Measurements from ENCODE around the gene OSBPL1A. TPM values are rescaled to one million over a fixed set of nuclear protein-coding genes. Genes with fewer than 3 reads are reported as not detected.

OSBPL1A gene
- total RNA-seq, 1 donor from 2014 or later = 18.3 TPM

GRCh38 chr18:24271381-24272228 is 126.0 kb downstream of the OSBPL1A start:
- TF ChIP-seq CTCF (IDR thresholded peaks at IDR 0.05; ENCODE audit: insufficient read depth, low read length, poor library complexity, severe bottlenecking) = peak; percentile 18
- peak overlapping the region; percentile 82 for H3K4me3 ChIP-seq (ENCODE audit: low read depth, low read length)
- H3K27me3 ChIP-seq (ENCODE audit: control insufficient read depth, insufficient read depth, low read length) = no peaks in the 10 kb centered on the region
- peak; percentile 25 for DNase-seq (ENCODE audit: low read depth)
- no peaks in the 10 kb centered on the region for H3K36me3 ChIP-seq (ENCODE audit: control insufficient read depth, insufficient read depth, low read length)

GRCh38 chr18:24270937-24271380 is 126.7 kb downstream of the OSBPL1A start:
- no peak for TF ChIP-seq CTCF (IDR thresholded peaks at IDR 0.05; ENCODE audit: insufficient read depth, low read length, poor library complexity, severe bottlenecking)
- no peaks in the 10 kb centered on the region for H3K36me3 ChIP-seq (ENCODE audit: control insufficient read depth, insufficient read depth, low read length)
- H3K27me3 ChIP-seq (ENCODE audit: control insufficient read depth, insufficient read depth, low read length) = no peaks in the 10 kb centered on the region
- no peak for DNase-seq (ENCODE audit: low read depth)
- H3K4me3 ChIP-seq (ENCODE audit: low read depth, low read length) = peak overlapping the region; percentile 82

GRCh38 chr18:24270358-24270936 is 127.2 kb downstream of the OSBPL1A start:
- TF ChIP-seq CTCF (IDR thresholded peaks at IDR 0.05; ENCODE audit: insufficient read depth, low read length, poor library complexity, severe bottlenecking) = no peak

GRCh38 chr18:24268784-24269550 is 128.7 kb downstream of the OSBPL1A start:
- no peak for TF ChIP-seq CTCF (IDR thresholded peaks at IDR 0.05; ENCODE audit: insufficient read depth, low read length, poor library complexity, severe bottlenecking)
- H3K36me3 ChIP-seq (ENCODE audit: control insufficient read depth, insufficient read depth, low read length) = no peaks in the 10 kb centered on the region
- no peak for DNase-seq (ENCODE audit: low read depth)
- no peak overlapping the region for H3K4me3 ChIP-seq (ENCODE audit: low read depth, low read length)
- H3K27me3 ChIP-seq (ENCODE audit: control insufficient read depth, insufficient read depth, low read length) = no peaks in the 10 kb centered on the region

More at GRCh38 chr18:24270358-24270936, 127.2 kb downstream of the OSBPL1A start:
- DNase-seq (ENCODE audit: low read depth) = no peak
- H3K4me3 ChIP-seq (ENCODE audit: low read depth, low read length) = peak overlapping the region; percentile 82
- H3K36me3 ChIP-seq (ENCODE audit: control insufficient read depth, insufficient read depth, low read length) = no peaks in the 10 kb centered on the region
- H3K27me3 ChIP-seq (ENCODE audit: control insufficient read depth, insufficient read depth, low read length) = no peaks in the 10 kb centered on the region

- Histone ChIP-seq H3K36me3 (ENCODE audit: control insufficient read depth, insufficient read depth, low read length) (no peaks in the 10 kb centered on the region), H3K4me3 (ENCODE audit: low read depth, low read length) (no peak overlapping the region), H3K27me3 (ENCODE audit: control insufficient read depth, insufficient read depth, low read length) (no peaks in the 10 kb centered on the region)
- no peak for DNase-seq (ENCODE audit: low read depth)
- TF ChIP-seq CTCF (IDR thresholded peaks at IDR 0.05; ENCODE audit: insufficient read depth, low read length, poor library complexity, severe bottlenecking) = no peak
These were observed 129.7 kb downstream of the OSBPL1A start for GRCh38 chr18:24267878-24268277.

Measured in kidney epithelial cell (primary cell).